Placental pericyte (primary cell): Measurements from ENCODE around the gene FBXL14. TPM values are rescaled to one million over a fixed set of nuclear protein-coding genes. Genes with fewer than 3 reads are reported as not detected.

Experiments
- total RNA-seq: library from RNA; depleted of rRNA; stranded (reverse); fragments of >200 nt; gene quantifications from 2 replicates; pipeline ENCODE4 v1.2.3, GENCODE V29; 2012

The FBXL14 gene, protein sequence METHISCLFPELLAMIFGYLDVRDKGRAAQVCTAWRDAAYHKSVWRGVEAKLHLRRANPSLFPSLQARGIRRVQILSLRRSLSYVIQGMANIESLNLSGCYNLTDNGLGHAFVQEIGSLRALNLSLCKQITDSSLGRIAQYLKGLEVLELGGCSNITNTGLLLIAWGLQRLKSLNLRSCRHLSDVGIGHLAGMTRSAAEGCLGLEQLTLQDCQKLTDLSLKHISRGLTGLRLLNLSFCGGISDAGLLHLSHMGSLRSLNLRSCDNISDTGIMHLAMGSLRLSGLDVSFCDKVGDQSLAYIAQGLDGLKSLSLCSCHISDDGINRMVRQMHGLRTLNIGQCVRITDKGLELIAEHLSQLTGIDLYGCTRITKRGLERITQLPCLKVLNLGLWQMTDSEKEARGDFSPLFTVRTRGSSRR
- total RNA-seq, result 8.3 and 22.2 TPM in 2 replicates

DNA sequence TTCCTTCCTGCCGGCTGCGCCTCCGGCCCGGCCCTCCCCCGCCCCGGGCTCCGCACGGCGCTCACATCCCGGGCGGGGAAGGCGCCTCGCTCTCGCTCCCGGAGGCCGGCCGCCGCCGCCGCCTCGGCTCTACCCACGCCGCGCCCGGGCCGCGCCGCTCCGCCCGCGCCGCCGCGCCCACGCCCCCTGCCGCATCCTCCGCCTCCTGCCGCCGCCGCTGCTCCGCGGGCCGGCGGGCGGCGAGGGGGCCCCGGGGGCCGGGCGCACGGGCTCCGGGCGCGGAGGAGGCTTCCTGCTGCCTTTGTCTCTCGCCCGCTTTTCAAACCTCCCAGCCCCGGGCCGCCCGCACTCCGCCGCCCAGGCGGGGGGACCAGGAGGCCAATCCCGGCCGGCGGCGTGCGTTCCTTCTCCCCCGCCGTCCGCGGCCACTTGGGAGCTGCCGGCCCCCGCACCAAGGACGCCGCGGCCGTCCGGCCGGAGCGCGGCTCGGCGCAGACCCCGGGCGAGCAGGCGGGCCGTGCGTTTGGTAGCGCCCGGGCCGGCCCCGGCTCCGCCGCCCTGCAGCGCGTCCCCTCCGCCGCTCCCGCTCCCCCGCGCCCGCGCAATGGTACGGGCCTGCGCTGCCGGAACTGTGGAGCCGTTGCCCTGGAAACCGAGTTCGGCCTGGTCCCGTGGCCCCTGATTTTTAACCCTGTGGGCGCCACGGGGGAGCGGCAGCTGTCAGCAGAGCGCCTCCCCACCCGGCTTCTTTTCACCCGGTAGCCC is at the start of gene FBXL14:
Gene FBXL14 (minus strand): TSS at position 321 of the 765 bp plus-strand sequence. CDS start 515 bp downstream, outside the sequence.

DNA sequence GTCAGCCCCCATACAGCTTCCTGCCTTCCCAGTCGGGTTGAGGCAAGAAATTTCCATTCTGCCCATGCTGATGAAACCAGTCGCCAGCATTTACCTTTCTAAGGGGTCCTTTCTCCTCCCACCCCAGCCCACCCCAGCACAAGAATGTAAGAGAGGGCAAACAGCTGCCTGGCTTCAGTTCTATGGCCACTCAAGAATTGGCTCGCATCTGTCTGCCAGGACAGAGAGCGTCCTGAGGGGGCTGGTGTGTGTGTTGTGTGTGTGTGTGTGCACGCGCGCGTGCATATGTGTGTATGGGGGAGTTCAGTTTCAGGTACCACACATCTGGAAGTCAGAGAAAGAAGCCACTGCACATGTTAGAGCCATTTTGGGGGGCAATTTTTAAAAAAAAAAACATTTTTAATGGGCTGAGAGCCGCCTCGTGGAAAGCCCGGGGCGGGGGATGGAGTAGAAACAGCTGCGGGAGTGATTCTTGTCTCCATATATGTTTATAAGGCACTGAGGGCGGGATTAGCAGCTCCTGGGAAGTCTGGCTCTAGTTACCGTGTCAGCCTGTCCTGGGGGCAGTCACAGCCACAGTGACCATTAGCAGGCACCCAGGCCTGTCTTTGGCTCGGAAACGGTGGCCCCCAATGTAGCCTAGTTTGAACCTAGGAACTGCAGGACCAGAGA is 34.4 kb upstream of the FBXL14 start, which contains the start of gene WNT5B:
Gene WNT5B (plus strand): TSS at position 566 of the 672 bp plus-strand sequence. CDS start 2,124 bp downstream, outside the sequence.

Other genes starting within 250 kb of the FBXL14 start
- gene WNT5B, start 34.6 kb upstream of the FBXL14 start, total RNA-seq, result 9.6 and 120 TPM in 2 replicates
- 30.0 and 37.1 TPM in 2 replicates for gene ADIPOR2, start 96.5 kb upstream of the FBXL14 start, total RNA-seq
- gene LRTM2, start 226.0 kb upstream of the FBXL14 start, total RNA-seq, result not detected in 2 replicates